IMR-90 (cell line): Measurements from ENCODE around the gene MSH2. TPM values are rescaled to one million over a fixed set of nuclear protein-coding genes. Genes with fewer than 3 reads are reported as not detected.

Source experiments
- ATAC-seq: fragments of 200-7000 bp; cut with Tn5 transposase; 2 replicates; pipeline ENCODE4 v1.9.1; 2020; ENCODE audit warnings: low read depth, mild to moderate bottlenecking, moderate library complexity
- BruUV-seq: library from RNA; stranded (reverse); fragments of 400-500 nt; replicated peaks from 2 replicates; lab custom pipeline; 2021; lab: Mats Ljungman, UMichigan
- CTCF ChIA-PET: fragments of 300-600 bp; formaldehyde crosslinking; extraction: SDS; loops from one replicate; lab custom pipeline; 2021; ENCODE audit warnings: antibody characterized with exemption; lab: Yijun Ruan, JAX
- POLR2A ChIA-PET: fragments of 300-600 bp; sonication (Branson Sonifier 250); formaldehyde crosslinking; loops from one replicate; lab custom pipeline; 2022; ENCODE audit warnings: antibody characterized with exemption; ENCODE audit not compliant: unreplicated experiment; lab: Charles Lee
- DNase-seq: peaks from one replicate; pipeline ENCODE4 v3.0.0; 2013
- H2AFZ ChIP-seq: replicated peaks from 2 replicates; pipeline ENCODE3; 2013; ENCODE audit warnings: low read length, mild to moderate bottlenecking; ENCODE audit not compliant: poor library complexity
- H2AK5ac ChIP-seq: 2 replicates; pipeline ENCODE4 v1.6.1; 2013; ENCODE audit warnings: low read depth, low read length, inconsistent platforms
- H2AK9ac ChIP-seq: replicated peaks from 2 replicates; pipeline ENCODE3; 2013; ENCODE audit warnings: mild to moderate bottlenecking, low read depth, low read length, moderate library complexity; ENCODE audit not compliant: poor library complexity
- H2BK120ac ChIP-seq: 2 replicates; pipeline ENCODE4 v1.6.1; 2013; ENCODE audit warnings: low read depth, low read length, inconsistent platforms
- H2BK15ac ChIP-seq: 3 replicates; pipeline ENCODE4 v1.6.1; 2013; ENCODE audit warnings: low read depth, low read length, inconsistent platforms
- H2BK20ac ChIP-seq: 2 replicates; pipeline ENCODE4 v1.6.1; 2013; ENCODE audit warnings: low read depth, mild to moderate bottlenecking, inconsistent platforms, low read length, moderate library complexity
- H2BK5ac ChIP-seq: 2 replicates; pipeline ENCODE4 v1.6.1; 2013; ENCODE audit warnings: mild to moderate bottlenecking, low read depth, low read length, inconsistent platforms; ENCODE audit not compliant: poor library complexity, severe bottlenecking
- H3K14ac ChIP-seq: replicated peaks from 2 replicates; pipeline ENCODE4 v1.6.1; 2013; ENCODE audit warnings: low read depth, low read length, inconsistent platforms
- H3K18ac ChIP-seq: 2 replicates; pipeline ENCODE4 v1.6.1; 2013; ENCODE audit warnings: low read depth, low read length, control low read depth
- H3K23ac ChIP-seq: 2 replicates; pipeline ENCODE4 v1.6.1; 2013; ENCODE audit warnings: low read depth, low read length, inconsistent platforms
- H3K27ac ChIP-seq: 2 replicates; pipeline ENCODE4 v1.5.1; 2013; ENCODE audit warnings: mild to moderate bottlenecking, control low read depth, low read length; ENCODE audit not compliant: insufficient read depth
- H3K27me3 ChIP-seq: 2 replicates; pipeline ENCODE4 v1.6.1; 2013; ENCODE audit warnings: low read length; ENCODE audit not compliant: control insufficient read depth, insufficient read depth
- H3K36me3 ChIP-seq: 2 replicates; pipeline ENCODE4 v1.6.1; 2013; ENCODE audit warnings: low read length, mixed read lengths; ENCODE audit not compliant: control insufficient read depth, insufficient read depth
- H3K4ac ChIP-seq: 2 replicates; pipeline ENCODE4 v1.6.1; 2013; ENCODE audit warnings: low read depth, low read length, inconsistent platforms
- H3K4me1 ChIP-seq: 2 replicates; pipeline ENCODE4 v1.6.1; 2013; ENCODE audit warnings: low read length, mixed read lengths; ENCODE audit not compliant: control insufficient read depth, insufficient read depth
- H3K4me2 ChIP-seq: 2 replicates; pipeline ENCODE4 v1.6.1; 2013; ENCODE audit warnings: low read depth, mild to moderate bottlenecking, control low read depth, low read length, moderate library complexity
- H3K4me3 ChIP-seq: 2 replicates; pipeline ENCODE4 v1.5.1; 2013; ENCODE audit warnings: low read depth, mild to moderate bottlenecking, control low read depth, low read length, moderate library complexity; ENCODE audit not compliant: insufficient read depth
- H3K56ac ChIP-seq: 2 replicates; pipeline ENCODE4 v1.6.1; 2013; ENCODE audit warnings: low read length, inconsistent platforms; ENCODE audit not compliant: insufficient read depth; ENCODE audit errors: extremely low read depth
- H3K79me1 ChIP-seq, 2 experiments: 2 replicates each; pipeline ENCODE4 v1.6.1; 2013; ENCODE audit warnings: low read length in 2 of 2, inconsistent platforms in 1 of 2, low read depth in 1 of 2
- H3K9ac ChIP-seq: 2 replicates; pipeline ENCODE4 v1.6.1; 2013; ENCODE audit warnings: low read depth, low read length, control low read depth
- H3K9me1 ChIP-seq: 2 replicates; pipeline ENCODE4 v1.6.1; 2013; ENCODE audit warnings: low read length, inconsistent platforms; ENCODE audit not compliant: insufficient read depth
- H3K9me3 ChIP-seq: 2 replicates; pipeline ENCODE4 v1.6.1; 2013; ENCODE audit warnings: low read length; ENCODE audit not compliant: control insufficient read depth, insufficient read depth
- H4K20me1 ChIP-seq: 2 replicates; pipeline ENCODE4 v1.6.1; 2013; ENCODE audit warnings: low read length, inconsistent platforms; ENCODE audit not compliant: insufficient read depth
- H4K5ac ChIP-seq: 2 replicates; pipeline ENCODE4 v1.6.1; 2013; ENCODE audit warnings: mild to moderate bottlenecking, low read depth, low read length, control low read depth
- H4K8ac ChIP-seq, 2 experiments: 2 replicates each; pipeline ENCODE4 v1.6.1; 2013; ENCODE audit warnings: low read depth in 2 of 2, low read length in 2 of 2, control low read depth in 1 of 2, inconsistent platforms in 1 of 2
- H4K91ac ChIP-seq: 2 replicates; pipeline ENCODE4 v1.6.1; 2013; ENCODE audit warnings: low read depth, low read length, inconsistent platforms; ENCODE audit not compliant: insufficient read depth
- CEBPB ChIP-seq: IDR thresholded peaks from 2 replicates; pipeline ENCODE4 v1.6.1; 2012; ENCODE audit warnings: low read depth, low read length, improper control_type of control experiment
- MAFK ChIP-seq: IDR thresholded peaks from 2 replicates; pipeline ENCODE4 v1.6.1; 2012; ENCODE audit warnings: low read depth, low read length, improper control_type of control experiment
- MXI1 ChIP-seq: IDR thresholded peaks from 2 replicates; pipeline ENCODE4 v1.6.1; 2012; ENCODE audit warnings: low read depth, mild to moderate bottlenecking, low read length, moderate library complexity, borderline replicate concordance
- NFE2L2 ChIP-seq: fragments of 150-350 bp; IDR thresholded peaks from 2 replicates; pipeline ENCODE4 v1.6.1; 2016; ENCODE audit warnings: low read depth, mild to moderate bottlenecking, low read length
- POLR2A ChIP-seq: IDR thresholded peaks from 2 replicates; pipeline ENCODE4 v1.6.1; 2012; ENCODE audit warnings: mild to moderate bottlenecking, low read depth, low read length
- RAD21 ChIP-seq: IDR thresholded peaks from 2 replicates; pipeline ENCODE4 v1.6.1; 2012; ENCODE audit warnings: low read length, improper control_type of control experiment
- RCOR1 ChIP-seq: IDR thresholded peaks from 2 replicates; pipeline ENCODE4 v1.6.1; 2012; ENCODE audit warnings: mild to moderate bottlenecking, low read length, improper control_type of control experiment; ENCODE audit not compliant: insufficient replicate concordance
- SMC3 ChIP-seq: fragments of 150-350 bp; IDR thresholded peaks from 2 replicates; pipeline ENCODE4 v1.6.1; 2016; ENCODE audit warnings: low read depth, mild to moderate bottlenecking, antibody characterized with exemption, low read length, moderate library complexity
- WGBS, 2 experiments: methylation state at CpG; one replicate each; pipeline versions ENCODE4 v1.1.5 to v1.1.7; 2013; ENCODE audit warnings: missing lambda C conversion rate in 2 of 2; ENCODE audit not compliant: insufficient read length in 1 of 2; ENCODE audit errors: extremely low coverage in 2 of 2; 5-methylcytosine and 5-hydroxymethylcytosine counted together
- dilution Hi-C: fragments of 300-500 bp; cut with HindIII; formaldehyde crosslinking; loops from one replicate; pipeline ENCODE4 v1.14.3; 2018; ENCODE audit warnings: low sequenced_read_pairs; ENCODE audit not compliant: unreplicated experiment
- in situ Hi-C: fragments of 300-500 bp; cut with MboI; formaldehyde crosslinking; loops from 3 replicates; pipeline ENCODE4 v1.14.3; 2019; ENCODE audit warnings: low sequenced_read_pairs, inconsistent platforms, mixed read lengths
- intact Hi-C: fragments of 100-400 bp; cut with micrococcal nuclease; formaldehyde crosslinking; loops from 2 replicates; pipeline ENCODE4 v1.10.0; 2022
- polyA plus RNA-seq, 3 experiments: library from polyadenylated mRNA; depleted of rRNA; stranded (reverse); fragments of >200 nt; gene quantifications; 2 replicates each; pipeline ENCODE4 v1.2.3, GENCODE V29; 2012; ENCODE audit warnings: low replicate concordance in 1 of 3
- total RNA-seq: library from RNA; depleted of rRNA; stranded (reverse); fragments of >200 nt; gene quantifications from 2 replicates; pipeline ENCODE4 v1.2.3, GENCODE V29; 2012
- TF ChIP-seq, protein P1 (sequence below): fragments of 150-350 bp; IDR thresholded peaks from 2 replicates; pipeline ENCODE4 v1.6.1; 2017; ENCODE audit warnings: mild to moderate bottlenecking, antibody characterized with exemption, low read length, low read depth
- TF ChIP-seq, protein P2 (sequence below): fragments of 150-350 bp; IDR thresholded peaks from 2 replicates; pipeline ENCODE4 v1.6.1; 2016; ENCODE audit warnings: low read depth, mild to moderate bottlenecking, low read length, moderate library complexity, borderline replicate concordance

MSH2 gene
- total and polyA plus RNA-seq, 2 of the 4 experiments (the other 2 are of a cell fraction): 13.8 to 22.6 TPM

DNA sequence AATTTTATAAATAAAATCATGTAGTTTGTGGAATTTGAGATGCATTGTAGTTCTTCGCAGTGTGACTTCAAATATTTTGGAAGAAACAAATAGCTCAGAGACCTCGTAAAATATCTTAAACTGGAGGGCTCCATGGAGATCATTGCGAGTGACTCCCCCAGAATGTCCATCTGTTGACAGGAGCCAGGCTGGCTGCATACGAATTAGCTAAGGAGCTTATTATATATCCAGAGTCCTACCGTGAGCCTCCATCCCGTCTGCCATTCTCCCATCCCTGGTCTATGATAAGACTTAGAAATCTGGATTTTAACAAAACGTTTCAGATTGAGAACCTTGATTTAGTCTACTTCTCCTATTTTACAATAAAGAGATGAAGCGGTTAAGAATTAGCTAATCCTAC is 80.2 kb downstream of the MSH2 start:
- Histone ChIP-seq H2BK20ac (no peak overlapping the region), H2BK120ac (no peak overlapping the region), H3K36me3 (peaks cover 1% of the 10 kb centered on the region; the same call in 1 of the 2 replicates), H2AK5ac (no peak overlapping the region), H3K27me3 (no peaks in the 10 kb centered on the region), H2AK9ac (no peak overlapping the region), H4K8ac (no peak overlapping the region), H4K20me1 (no peaks in the 10 kb centered on the region), H2BK15ac (no peak overlapping the region), H3K4ac (no peak overlapping the region), H3K14ac (no peak overlapping the region), H2AFZ (no peak overlapping the region), H4K5ac (no peak overlapping the region), H4K91ac (no peak overlapping the region), H3K9me3 (no peaks in the 10 kb centered on the region), H3K4me3 (no peak overlapping the region), H3K9ac (no peak overlapping the region), H3K56ac (no peak overlapping the region), H3K18ac (no peak overlapping the region), H3K79me1 (no peaks in the 10 kb centered on the region), H2BK5ac (no peak overlapping the region), H3K27ac (no peak overlapping the region), H3K23ac (no peak overlapping the region), H3K4me1 (peaks cover 9% of the 10 kb centered on the region), H3K4me2 (no peak overlapping the region), H3K9me1 (peaks cover 4% of the 10 kb centered on the region)
- CTCF ChIA-PET: no interaction called here
- ATAC-seq: no peak
- dilution Hi-C loops (no loop called here), intact Hi-C loops (no loop called here), in situ Hi-C loops (no loop called here)
- POLR2A ChIA-PET: no interaction called here
- DNase-seq: no peak
- 100% methylated on average over 3 of the region's 8 CpGs; no CpG with 5 or more reads in 1 of the 2 experiments for WGBS, 2 experiments
- TF ChIP-seq MXI1 (no peak), CEBPB (no peak), SMC3 (no peak), RCOR1 (no peak), MAFK (no peak), NFE2L2 (no peak), RAD21 (no peak), POLR2A (no peak)
- TF ChIP-seq, protein P1, sequence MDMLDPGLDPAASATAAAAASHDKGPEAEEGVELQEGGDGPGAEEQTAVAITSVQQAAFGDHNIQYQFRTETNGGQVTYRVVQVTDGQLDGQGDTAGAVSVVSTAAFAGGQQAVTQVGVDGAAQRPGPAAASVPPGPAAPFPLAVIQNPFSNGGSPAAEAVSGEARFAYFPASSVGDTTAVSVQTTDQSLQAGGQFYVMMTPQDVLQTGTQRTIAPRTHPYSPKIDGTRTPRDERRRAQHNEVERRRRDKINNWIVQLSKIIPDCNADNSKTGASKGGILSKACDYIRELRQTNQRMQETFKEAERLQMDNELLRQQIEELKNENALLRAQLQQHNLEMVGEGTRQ: no peak
- TF ChIP-seq, protein P2, sequence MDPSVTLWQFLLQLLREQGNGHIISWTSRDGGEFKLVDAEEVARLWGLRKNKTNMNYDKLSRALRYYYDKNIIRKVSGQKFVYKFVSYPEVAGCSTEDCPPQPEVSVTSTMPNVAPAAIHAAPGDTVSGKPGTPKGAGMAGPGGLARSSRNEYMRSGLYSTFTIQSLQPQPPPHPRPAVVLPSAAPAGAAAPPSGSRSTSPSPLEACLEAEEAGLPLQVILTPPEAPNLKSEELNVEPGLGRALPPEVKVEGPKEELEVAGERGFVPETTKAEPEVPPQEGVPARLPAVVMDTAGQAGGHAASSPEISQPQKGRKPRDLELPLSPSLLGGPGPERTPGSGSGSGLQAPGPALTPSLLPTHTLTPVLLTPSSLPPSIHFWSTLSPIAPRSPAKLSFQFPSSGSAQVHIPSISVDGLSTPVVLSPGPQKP: no peak
- BruUV-seq: no TSS peak
